WERI-Rb-1 (cell line): ENCODE data around the gene UGT2A3.

Source experiments
- DNase-seq: peaks from one replicate; pipeline ENCODE4 v3.0.0-alpha.2; 2020
- H3K27ac ChIP-seq: fragments of 250-450 bp; sonication (Bioruptor Pico); 2 replicates; pipeline ENCODE4 v1.5.1; 2020; ENCODE audit warnings: mild to moderate bottlenecking, moderate library complexity
- H3K27me3 ChIP-seq: fragments of 250-450 bp; sonication (Bioruptor Pico); 2 replicates; pipeline ENCODE4 v1.5.1; 2021; ENCODE audit warnings: mild to moderate bottlenecking, low read depth, moderate library complexity; ENCODE audit not compliant: insufficient read depth, severe bottlenecking
- H3K36me3 ChIP-seq: fragments of 250-450 bp; sonication (Bioruptor Pico); 2 replicates; pipeline ENCODE4 v1.5.1; 2020; ENCODE audit warnings: mild to moderate bottlenecking, moderate library complexity
- H3K4me3 ChIP-seq: 2 replicates; pipeline ENCODE4 v1.5.1; 2011; ENCODE audit warnings: low read depth, mild to moderate bottlenecking, control low read depth, low read length
- H3K9me3 ChIP-seq: fragments of 250-450 bp; sonication (Bioruptor Pico); 2 replicates; pipeline ENCODE4 v1.5.1; 2021; ENCODE audit warnings: mild to moderate bottlenecking, moderate library complexity; ENCODE audit not compliant: severe bottlenecking
- CTCF ChIP-seq: IDR thresholded peaks from 2 replicates; pipeline ENCODE4 v1.5.1; 2011; ENCODE audit warnings: low read depth, mild to moderate bottlenecking, control low read depth, inconsistent platforms, low read length

UGT2A3 gene

GRCh38 chr4:68883870-68884269, 67.7 kb downstream of the UGT2A3 start:
- no peak for TF ChIP-seq CTCF
- Histone ChIP-seq H3K36me3 (no peaks in the 10 kb centered on the region), H3K27ac (no peak overlapping the region), H3K27me3 (no peaks in the 10 kb centered on the region), H3K9me3 (no peaks in the 10 kb centered on the region), H3K4me3 (no peak overlapping the region)
- no peak for DNase-seq
